Measurements from ENCODE around the gene CALCA. TPM values are rescaled to one million over a fixed set of nuclear protein-coding genes. Genes with fewer than 3 reads are reported as not detected.
"Not testable (repeated sequence)": the region's sequence is repeated elsewhere in the genome, so short reads cannot be mapped to it uniquely, and the experiment has no call there.

CALCA gene
- polyA plus RNA-seq (ENCODE audit: insufficient read length in 12 of 12): not detected
- long read RNA-seq, donor 1, partial matches to known transcripts: 37 of 37 reads
- long read RNA-seq, donor 1, other reads (novel, unspliced or antisense): 0 of 37 reads
- long read RNA-seq, donor 2, partial matches to known transcripts: 7 of 7 reads
- long read RNA-seq, donor 2, other reads (novel, unspliced or antisense): 0 of 7 reads
- long read RNA-seq, donor 3: 0 reads
- long read RNA-seq, donor 4: 0 reads
- long read RNA-seq, donor 5: 0 reads
- long read RNA-seq, donor 6: 0 reads
- long read RNA-seq, donor 7: 0 reads
- long read RNA-seq, donor 8: 0 reads
- long read RNA-seq, donor 9: 0 reads
- long read RNA-seq, donor 10: 0 reads
- long read RNA-seq, donor 11: 0 reads

GRCh38 chr11:14971865-14972580 lies at the start of gene CALCA:
TSS of gene CALCA (minus strand) at chr11:14972351. CDS start at chr11:14971192, 1,159 bp downstream.
- DNase-seq: no peak

- no peak for DNase-seq
Observed at GRCh38 chr11:15016200-15016599, 44.0 kb upstream of the CALCA start.

GRCh38 chr11:15011776-15012345 lies 39.7 kb upstream of the CALCA start:
- DNase-seq: no peak

- no peak for DNase-seq
Observed at GRCh38 chr11:15010865-15011264, 38.7 kb upstream of the CALCA start.

GRCh38 chr11:15006139-15006759 lies 34.1 kb upstream of the CALCA start:
- no peak for DNase-seq

GRCh38 chr11:14988133-14988532 lies 16.0 kb upstream of the CALCA start:
- not testable (repeated sequence) for DNase-seq

GRCh38 chr11:14981507-14981906 lies 9.4 kb upstream of the CALCA start:
- no peak for DNase-seq

GRCh38 chr11:14980854-14981253 lies 8.7 kb upstream of the CALCA start:
- no peak for DNase-seq

GRCh38 chr11:14977101-14977880 lies 5.1 kb upstream of the CALCA start:
- DNase-seq: no peak

- no peak for DNase-seq
Observed at GRCh38 chr11:14975252-14975587, 3.1 kb upstream of the CALCA start.

- DNase-seq: no peak
Observed at GRCh38 chr11:14974515-14975251, 2.5 kb upstream of the CALCA start.

GRCh38 chr11:14973621-14974514 lies 1.7 kb upstream of the CALCA start:
- DNase-seq: no peak

- DNase-seq: no peak
Observed at GRCh38 chr11:14972581-14973495, 687 bp upstream of the CALCA start.

GRCh38 chr11:14969901-14970323 lies 2.2 kb downstream of the CALCA start:
- DNase-seq: no peak

GRCh38 chr11:14967581-14968243 lies 4.4 kb downstream of the CALCA start:
- no peak for DNase-seq

- DNase-seq: no peak
Observed at GRCh38 chr11:14956111-14956510, 16.0 kb downstream of the CALCA start.

- no peak for DNase-seq
Observed at GRCh38 chr11:14954581-14954980, 17.6 kb downstream of the CALCA start.

- DNase-seq: no peak
Observed at GRCh38 chr11:14953904-14954303, 18.2 kb downstream of the CALCA start.
